ENCODE results near the gene FAM240A.

Gene FAM240A

GRCh38 chr3:46664188-46664970 is 52.1 kb downstream of the FAM240A start:
- no peak for DNase-seq

DNA sequence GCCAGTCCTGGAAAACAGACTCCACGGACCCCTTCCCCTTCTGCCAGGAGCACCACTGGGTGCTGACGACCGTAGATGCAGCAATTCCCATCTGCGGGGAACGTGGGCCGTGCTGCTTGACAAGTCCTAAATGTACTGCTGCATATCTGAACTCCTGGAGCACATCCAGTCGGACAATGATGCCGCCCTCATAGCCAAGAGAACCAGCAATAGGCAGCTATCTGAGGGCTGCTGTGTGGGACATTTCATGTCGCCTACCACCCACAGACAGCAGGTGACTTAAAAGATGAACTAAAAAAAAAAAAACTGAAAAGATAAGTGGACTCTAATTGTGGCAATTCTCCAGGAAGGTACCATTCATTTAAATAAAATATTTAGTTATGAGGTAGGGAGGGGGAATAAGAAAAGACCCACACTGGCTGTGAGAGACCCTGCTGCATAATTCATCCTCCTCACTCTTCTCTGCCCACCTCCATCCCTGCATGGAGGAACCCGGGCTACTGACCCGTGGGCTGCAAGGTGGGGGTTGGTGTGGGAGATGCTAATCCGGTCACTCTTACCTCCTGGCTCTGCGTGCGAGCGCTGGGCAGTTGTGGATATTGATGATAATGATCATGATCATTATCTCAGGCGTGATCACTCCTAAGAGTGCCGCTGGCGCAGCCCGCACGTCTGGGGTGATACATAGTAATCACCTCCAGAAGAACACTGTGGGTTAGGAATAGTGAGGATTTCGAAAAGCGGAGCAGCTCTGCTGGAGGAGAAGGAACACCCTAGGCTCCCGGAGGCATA is 52.8 kb downstream of the FAM240A start:
- no peak for DNase-seq

DNA sequence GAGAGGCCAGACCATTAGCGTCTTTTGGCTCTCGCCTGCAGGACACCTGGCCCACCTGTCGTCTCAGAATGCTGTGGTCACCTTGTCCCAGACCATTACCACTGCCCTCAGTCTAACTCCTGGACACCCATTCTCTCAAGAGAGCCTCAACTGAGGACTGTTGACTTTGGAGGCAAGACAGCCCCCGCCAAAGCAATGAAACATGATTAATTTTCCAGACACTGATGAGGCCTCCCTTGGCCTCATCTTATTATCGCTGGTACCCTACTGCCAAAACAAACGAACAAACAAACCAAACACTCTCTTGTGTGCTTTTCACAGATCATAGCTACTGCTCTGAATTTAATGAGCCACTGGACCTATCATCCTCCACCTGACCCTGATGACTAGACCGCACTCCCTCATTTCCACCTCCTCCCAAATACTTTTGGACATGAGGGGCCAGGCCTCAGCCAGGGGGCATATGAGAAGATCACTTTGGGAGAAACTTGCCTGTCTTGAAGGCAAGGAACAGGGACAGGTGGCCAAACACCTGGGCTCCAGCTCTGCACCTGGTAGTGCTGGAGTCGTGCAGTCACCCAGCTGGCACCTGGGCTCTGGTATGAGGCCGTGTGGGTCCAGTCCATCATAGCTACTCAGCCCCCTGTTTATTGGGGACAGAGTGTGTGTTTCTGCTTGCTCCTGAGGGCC is 53.6 kb downstream of the FAM240A start:
- no peak for DNase-seq

DNA sequence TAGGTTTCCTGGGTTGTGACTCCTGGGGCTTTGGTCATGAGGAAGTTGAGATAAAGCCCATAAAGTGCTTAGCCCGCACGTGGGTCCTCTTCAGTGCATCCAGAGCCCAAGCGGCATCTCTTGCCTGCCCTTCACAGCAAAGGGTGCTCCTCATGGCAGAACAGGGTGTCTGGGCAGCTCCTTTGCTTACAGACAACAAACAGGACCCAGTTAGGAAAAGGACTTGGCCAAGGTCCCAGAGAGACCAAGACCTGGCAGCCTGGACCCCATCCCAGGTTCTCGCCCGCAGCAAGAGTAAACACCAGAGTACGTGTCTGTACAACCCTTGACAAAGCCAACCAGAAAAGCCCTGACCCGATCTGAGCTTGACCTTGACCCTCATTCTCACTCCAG is 54.1 kb downstream of the FAM240A start:
- no peak for DNase-seq

- DNase-seq, result no peak
These were observed 54.8 kb downstream of the FAM240A start for GRCh38 chr3:46667061-46667621.

DNA sequence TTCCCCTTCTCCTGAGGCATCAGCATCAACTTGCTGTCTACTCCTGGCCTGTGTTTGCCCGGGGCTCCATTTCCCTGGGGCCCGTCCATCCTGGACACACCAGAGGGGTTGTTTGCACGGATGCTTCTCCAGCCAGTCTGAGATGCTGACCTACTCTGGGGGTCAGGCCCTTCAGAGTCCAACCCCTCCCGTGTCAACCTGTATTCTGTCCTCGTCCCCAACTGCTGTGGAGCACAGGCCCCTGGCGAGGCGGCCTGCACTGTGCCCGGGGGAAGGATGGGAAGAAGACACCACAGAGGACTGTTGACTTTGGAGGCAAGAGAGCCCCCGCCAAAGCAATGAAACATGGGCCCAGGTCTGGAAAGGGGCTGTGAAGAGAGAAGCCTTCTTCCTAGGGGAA is 55.3 kb downstream of the FAM240A start:
- DNase-seq, result no peak

- DNase-seq, result no peak
These were observed 55.8 kb downstream of the FAM240A start for GRCh38 chr3:46668116-46668515.

DNA sequence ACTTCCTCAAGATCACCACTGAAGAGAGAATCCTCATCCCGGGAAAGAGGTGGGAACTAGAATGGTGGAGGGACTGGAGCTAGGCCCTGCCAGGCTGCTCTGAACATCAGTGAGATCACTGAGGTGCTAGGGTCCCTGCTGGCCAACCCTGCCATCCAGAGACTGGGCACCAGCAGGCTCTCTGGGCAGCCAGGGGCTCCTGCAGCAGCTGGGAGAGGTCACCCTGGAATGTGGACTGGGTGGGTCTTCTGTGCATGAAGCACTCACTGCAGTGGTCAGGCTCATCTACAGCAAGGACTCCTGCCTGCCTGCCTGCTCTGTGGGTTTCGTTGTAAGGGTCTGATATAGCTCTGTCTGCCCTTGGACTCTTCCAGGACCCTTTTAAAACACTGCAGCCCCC is 56.3 kb downstream of the FAM240A start:
- no peak for DNase-seq

DNA sequence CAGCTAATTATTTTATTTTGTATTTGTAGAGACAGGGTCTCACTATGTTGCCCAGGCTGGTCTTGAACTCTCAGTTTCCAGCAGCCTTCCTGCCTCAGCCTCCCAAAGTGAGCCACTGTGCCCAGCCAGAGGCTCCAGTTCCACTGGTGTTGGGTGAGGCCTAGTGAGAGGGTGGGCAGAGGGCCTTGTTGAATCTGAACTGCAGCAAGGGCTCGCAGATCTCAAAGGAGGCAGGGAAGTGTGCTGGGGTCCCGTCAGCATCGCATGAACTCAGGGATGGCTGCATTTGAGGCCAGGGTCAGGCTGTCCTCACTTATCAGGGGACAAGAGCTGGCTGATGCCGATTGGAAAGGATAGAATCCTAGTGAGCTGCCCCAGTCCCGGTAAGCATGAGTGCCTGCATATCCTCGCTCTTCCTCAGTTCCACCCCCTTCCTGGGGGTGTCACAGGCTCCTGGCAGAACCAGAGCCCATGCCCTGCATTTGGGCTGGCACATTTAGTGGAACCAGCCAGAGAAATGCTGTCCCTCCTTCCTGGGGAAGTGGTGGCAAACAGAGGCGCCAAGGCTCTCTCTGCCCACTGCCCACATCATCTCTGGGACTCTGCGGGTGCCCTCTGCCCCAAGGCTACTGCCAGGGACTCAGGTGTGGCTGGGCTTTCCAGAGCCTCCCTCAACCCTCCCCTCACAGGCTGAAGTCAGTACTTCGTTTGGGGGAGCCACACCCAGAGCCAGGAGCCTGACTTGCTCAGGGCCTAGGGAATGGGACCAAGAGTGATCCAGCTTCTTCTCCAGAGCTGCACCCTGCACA is 57.1 kb downstream of the FAM240A start:
- DNase-seq, result no peak

- DNase-seq, result no peak
These were observed 57.9 kb downstream of the FAM240A start for GRCh38 chr3:46670000-46670890.

- DNase-seq, result no peak
These were observed 58.6 kb downstream of the FAM240A start for GRCh38 chr3:46670891-46671427.

- DNase-seq, result no peak
These were observed 59.4 kb downstream of the FAM240A start for GRCh38 chr3:46671541-46672348.

DNA sequence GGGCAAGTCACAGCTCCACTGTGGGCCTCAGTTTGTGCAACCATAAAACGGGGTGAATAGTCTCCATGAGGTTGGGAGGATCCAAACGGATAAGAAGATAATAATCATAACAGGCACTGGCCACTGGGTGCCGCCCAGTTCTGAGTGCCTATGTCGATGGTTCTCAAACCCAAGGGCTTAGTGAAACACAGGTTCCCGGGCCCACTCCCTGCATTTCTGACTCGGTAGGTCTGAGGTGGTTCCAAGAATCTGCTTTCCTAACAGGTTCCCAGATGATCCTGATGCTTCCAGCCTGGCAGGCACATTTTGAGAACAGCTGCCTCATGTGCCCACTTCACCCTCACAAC is 60.0 kb downstream of the FAM240A start:
- DNase-seq, result no peak

- DNase-seq, result no peak
These were observed 61.1 kb downstream of the FAM240A start for GRCh38 chr3:46673151-46674030.

GRCh38 chr3:46674031-46674845 is 61.9 kb downstream of the FAM240A start:
- no peak for DNase-seq

DNA sequence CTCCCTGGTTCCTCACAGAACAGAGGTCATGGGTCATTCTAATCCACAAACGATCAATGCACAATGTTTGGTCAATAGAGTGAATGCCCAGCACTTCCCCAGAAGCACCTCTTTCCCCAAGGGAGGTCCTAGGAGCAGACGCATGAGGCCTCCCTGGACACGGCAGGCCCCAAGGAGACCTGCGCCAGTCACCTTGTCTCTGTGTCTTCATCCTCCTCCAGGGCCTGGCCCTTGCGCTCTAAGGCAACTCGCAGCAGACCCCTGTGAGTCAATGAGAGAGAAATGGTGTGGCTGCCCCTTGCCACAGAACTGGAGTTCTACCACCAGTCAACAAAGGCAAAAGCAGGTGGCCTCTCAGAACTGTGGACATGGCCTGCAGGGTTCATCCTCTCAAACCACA is 63.1 kb downstream of the FAM240A start:
- DNase-seq, result no peak
